Measurements from ENCODE around the gene PRR5L. TPM values are rescaled to one million over a fixed set of nuclear protein-coding genes. Genes with fewer than 3 reads are reported as not detected.

PRR5L gene
- polyA plus RNA-seq, 1 donor (not counting 4 experiments of a cell fraction or from before 2014, with no cell fraction given) = 20.1 TPM

- H3K9me1 ChIP-seq (ENCODE audit: control insufficient read depth, extremely low read depth, insufficient read depth, low read length) = no peaks in the 10 kb centered on the region
- H3K4me3 ChIP-seq (ENCODE audit: control insufficient read depth in 2 of 3, extremely low read depth in 1 of 3, insufficient read depth in 2 of 3, low read depth in 1 of 3, low read length in 3 of 3) = no peak overlapping the region
- H3K79me2 ChIP-seq (ENCODE audit: control insufficient read depth, insufficient read depth, low read length) = no peaks in the 10 kb centered on the region
- no peaks in the 10 kb centered on the region for H3K27me3 ChIP-seq (ENCODE audit: control insufficient read depth, extremely low read depth, insufficient read depth, low read length)
- DNase-seq (ENCODE audit: low read depth, low spot score) (no peak), FAIRE-seq (no peak)
- no peaks in the 10 kb centered on the region for H4K20me1 ChIP-seq (ENCODE audit: control insufficient read depth, extremely low read depth, insufficient read depth, low read length)
- no peak overlapping the region for H3K4me2 ChIP-seq (ENCODE audit: control insufficient read depth, extremely low read depth, insufficient read depth, low read depth, low read length)
- no peak overlapping the region for H3K27ac ChIP-seq (ENCODE audit: control insufficient read depth, insufficient read depth, low read length)
- dilution Hi-C loops (cut with MboI; ENCODE audit: extremely low pct_ligation_motif_present, low sequenced_read_pairs) = loop anchor here (25.0 kb wide), 1 partner anchor 105 kb away; the partner anchor contains the start of genes COMMD9 and PRR5L
- TF ChIP-seq CTCF (optimal IDR thresholded peaks at IDR 0.05 in 1 of 3, IDR thresholded peaks at IDR 0.05 in 1 of 3, conservative IDR thresholded peaks at IDR 0.05 in 1 of 3; ENCODE audit: extremely low read depth in 1 of 3, insufficient read depth in 2 of 3, low read length in 3 of 3) (no peak), EZH2 (IDR thresholded peaks at IDR 0.05; ENCODE audit: low read length) (no peak)
- no peak overlapping the region for H3K9ac ChIP-seq (ENCODE audit: control insufficient read depth, extremely low read depth, insufficient read depth, low read length)
- H3K36me3 ChIP-seq (ENCODE audit: control insufficient read depth in 2 of 2, extremely low read depth in 1 of 2, insufficient read depth in 2 of 2, low read length in 2 of 2) = peaks cover 11 to 19% of the 10 kb centered on the region in 2 experiments
- H3K4me1 ChIP-seq (ENCODE audit: control insufficient read depth, extremely low read depth, insufficient read depth, low read length) = peaks cover 3% of the 10 kb centered on the region
- no peak overlapping the region for H2AFZ ChIP-seq (ENCODE audit: control insufficient read depth, low read length)
- no peaks in the 10 kb centered on the region for H3K9me3 ChIP-seq (ENCODE audit: control insufficient read depth, low read depth, low read length)
These were observed 96.1 kb downstream of the PRR5L start for GRCh38 chr11:36392196-36392595.

- Histone ChIP-seq H3K9me1 (ENCODE audit: control insufficient read depth, extremely low read depth, insufficient read depth, low read length) (no peaks in the 10 kb centered on the region), H3K4me3 (ENCODE audit: control insufficient read depth in 2 of 3, extremely low read depth in 1 of 3, insufficient read depth in 2 of 3, low read depth in 1 of 3, low read length in 3 of 3) (no peak overlapping the region), H3K4me2 (ENCODE audit: control insufficient read depth, extremely low read depth, insufficient read depth, low read depth, low read length) (no peak overlapping the region), H3K79me2 (ENCODE audit: control insufficient read depth, insufficient read depth, low read length) (no peaks in the 10 kb centered on the region), H4K20me1 (ENCODE audit: control insufficient read depth, extremely low read depth, insufficient read depth, low read length) (no peaks in the 10 kb centered on the region), H3K9me3 (ENCODE audit: control insufficient read depth, low read depth, low read length) (no peaks in the 10 kb centered on the region), H3K27me3 (ENCODE audit: control insufficient read depth, extremely low read depth, insufficient read depth, low read length) (no peaks in the 10 kb centered on the region), H3K9ac (ENCODE audit: control insufficient read depth, extremely low read depth, insufficient read depth, low read length) (no peak overlapping the region), H2AFZ (ENCODE audit: control insufficient read depth, low read length) (no peak overlapping the region), H3K36me3 (ENCODE audit: control insufficient read depth in 2 of 2, extremely low read depth in 1 of 2, insufficient read depth in 2 of 2, low read length in 2 of 2) (peaks cover 12 to 19% of the 10 kb centered on the region in 2 experiments), H3K27ac (ENCODE audit: control insufficient read depth, insufficient read depth, low read length) (no peak overlapping the region), H3K4me1 (ENCODE audit: control insufficient read depth, extremely low read depth, insufficient read depth, low read length) (peaks cover 9% of the 10 kb centered on the region)
- FAIRE-seq = no peak
- dilution Hi-C loops (cut with MboI; ENCODE audit: extremely low pct_ligation_motif_present, low sequenced_read_pairs) = loop anchor here (25.0 kb wide), 1 partner anchor 107 kb away; the partner anchor contains the start of genes COMMD9 and PRR5L
- TF ChIP-seq CTCF (optimal IDR thresholded peaks at IDR 0.05 in 1 of 3, IDR thresholded peaks at IDR 0.05 in 1 of 3, conservative IDR thresholded peaks at IDR 0.05 in 1 of 3; ENCODE audit: extremely low read depth in 1 of 3, insufficient read depth in 2 of 3, low read length in 3 of 3) = no peak
- no peak for TF ChIP-seq EZH2 (IDR thresholded peaks at IDR 0.05; ENCODE audit: low read length)
- no peak for DNase-seq (ENCODE audit: low read depth, low spot score)
These were observed 98.0 kb downstream of the PRR5L start for GRCh38 chr11:36394056-36394455.
